H1 (cell line): ENCODE results near the gene ASTN1. TPM values are rescaled to one million over a fixed set of nuclear protein-coding genes. Genes with fewer than 3 reads are reported as not detected.

Source experiments
- BRCA1 ChIP-seq: IDR thresholded peaks from 2 replicates; pipeline ENCODE4 v1.6.1; 2012; ENCODE audit warnings: low read depth, low read length, improper control_type of control experiment
- CHD1 ChIP-seq: IDR thresholded peaks from 2 replicates; pipeline ENCODE4 v1.6.1; 2012; ENCODE audit warnings: low read depth, low read length, improper control_type of control experiment
- CTBP2 ChIP-seq: IDR thresholded peaks from 2 replicates; pipeline ENCODE4 v1.7.0; 2011; ENCODE audit warnings: borderline replicate concordance, mild to moderate bottlenecking, moderate library complexity, mixed read lengths, low read length; ENCODE audit not compliant: insufficient read depth, insufficient read length
- CTCF ChIP-seq, 3 experiments: IDR thresholded peaks; 1 replicate in 2 of 3; 2 replicates in 1 of 3; pipeline versions ENCODE4 v1.5.1 to v1.6.1; 2011; ENCODE audit warnings: low read length in 3 of 3, mild to moderate bottlenecking in 3 of 3, inconsistent platforms in 2 of 3, low read depth in 1 of 3, moderate library complexity in 1 of 3; ENCODE audit not compliant: insufficient read depth in 1 of 3; ENCODE audit errors: control extremely low read depth in 1 of 3
- FOSL1 ChIP-seq: IDR thresholded peaks from 2 replicates; pipeline ENCODE4 v1.6.1; 2011; ENCODE audit warnings: mild to moderate bottlenecking, low read depth, low read length, moderate library complexity; ENCODE audit not compliant: insufficient read depth
- GTF2F1 ChIP-seq: IDR thresholded peaks from 2 replicates; pipeline ENCODE4 v1.6.1; 2012; ENCODE audit warnings: low read depth, low read length, improper control_type of control experiment, borderline replicate concordance
- NANOG ChIP-seq: IDR thresholded peaks from 2 replicates; pipeline ENCODE4 v1.6.1; 2011; ENCODE audit warnings: low read length, low read depth, mild to moderate bottlenecking, inconsistent platforms; ENCODE audit not compliant: insufficient read depth, poor library complexity, severe bottlenecking
- RXRA ChIP-seq: IDR thresholded peaks from 2 replicates; pipeline ENCODE4 v1.6.1; 2011; ENCODE audit warnings: low read depth, mild to moderate bottlenecking, low read length, moderate library complexity; ENCODE audit not compliant: insufficient read depth
- polyA plus RNA-seq, 7 experiments: library from polyadenylated mRNA; depleted of rRNA in 3 of 7; stranded (reverse) in 5 of 7; unstranded in 2 of 7; fragments of >200 nt in 5 of 7; fragments of 200-250 nt in 2 of 7; gene quantifications; 1 replicate in 5 of 7; 2 replicates in 1 of 7; 4 replicates in 1 of 7; pipeline versions ENCODE4 v1.2.1 to v1.2.3, GENCODE V29; 2011 to 2013; ENCODE audit warnings: missing spikeins in 2 of 7, mixed read lengths in 2 of 7
- total RNA-seq: library from RNA; stranded (reverse); fragmentation: NEBNext Ultra II Directional; extraction: Animal tissue kit (Norgen Biotek cat#: 25700); gene quantifications from 2 replicates; pipeline ENCODE4 v1.2.1, GENCODE V29; 2021
- TF ChIP-seq, protein P1 (sequence below): fragments of 300-600 bp; sonication (generic); IDR thresholded peaks from 2 replicates; pipeline ENCODE4 v1.7.1; 2012; ENCODE audit warnings: low read length, moderate library complexity, mild to moderate bottlenecking, inconsistent platforms; ENCODE audit not compliant: insufficient replicate concordance

ASTN1 gene
- total and polyA plus RNA-seq, 2 of the 8 experiments (the other 6 are each of a cell fraction or from before 2014, with no cell fraction given), result 2.9 to 4.1 TPM

- TF ChIP-seq, protein P1, sequence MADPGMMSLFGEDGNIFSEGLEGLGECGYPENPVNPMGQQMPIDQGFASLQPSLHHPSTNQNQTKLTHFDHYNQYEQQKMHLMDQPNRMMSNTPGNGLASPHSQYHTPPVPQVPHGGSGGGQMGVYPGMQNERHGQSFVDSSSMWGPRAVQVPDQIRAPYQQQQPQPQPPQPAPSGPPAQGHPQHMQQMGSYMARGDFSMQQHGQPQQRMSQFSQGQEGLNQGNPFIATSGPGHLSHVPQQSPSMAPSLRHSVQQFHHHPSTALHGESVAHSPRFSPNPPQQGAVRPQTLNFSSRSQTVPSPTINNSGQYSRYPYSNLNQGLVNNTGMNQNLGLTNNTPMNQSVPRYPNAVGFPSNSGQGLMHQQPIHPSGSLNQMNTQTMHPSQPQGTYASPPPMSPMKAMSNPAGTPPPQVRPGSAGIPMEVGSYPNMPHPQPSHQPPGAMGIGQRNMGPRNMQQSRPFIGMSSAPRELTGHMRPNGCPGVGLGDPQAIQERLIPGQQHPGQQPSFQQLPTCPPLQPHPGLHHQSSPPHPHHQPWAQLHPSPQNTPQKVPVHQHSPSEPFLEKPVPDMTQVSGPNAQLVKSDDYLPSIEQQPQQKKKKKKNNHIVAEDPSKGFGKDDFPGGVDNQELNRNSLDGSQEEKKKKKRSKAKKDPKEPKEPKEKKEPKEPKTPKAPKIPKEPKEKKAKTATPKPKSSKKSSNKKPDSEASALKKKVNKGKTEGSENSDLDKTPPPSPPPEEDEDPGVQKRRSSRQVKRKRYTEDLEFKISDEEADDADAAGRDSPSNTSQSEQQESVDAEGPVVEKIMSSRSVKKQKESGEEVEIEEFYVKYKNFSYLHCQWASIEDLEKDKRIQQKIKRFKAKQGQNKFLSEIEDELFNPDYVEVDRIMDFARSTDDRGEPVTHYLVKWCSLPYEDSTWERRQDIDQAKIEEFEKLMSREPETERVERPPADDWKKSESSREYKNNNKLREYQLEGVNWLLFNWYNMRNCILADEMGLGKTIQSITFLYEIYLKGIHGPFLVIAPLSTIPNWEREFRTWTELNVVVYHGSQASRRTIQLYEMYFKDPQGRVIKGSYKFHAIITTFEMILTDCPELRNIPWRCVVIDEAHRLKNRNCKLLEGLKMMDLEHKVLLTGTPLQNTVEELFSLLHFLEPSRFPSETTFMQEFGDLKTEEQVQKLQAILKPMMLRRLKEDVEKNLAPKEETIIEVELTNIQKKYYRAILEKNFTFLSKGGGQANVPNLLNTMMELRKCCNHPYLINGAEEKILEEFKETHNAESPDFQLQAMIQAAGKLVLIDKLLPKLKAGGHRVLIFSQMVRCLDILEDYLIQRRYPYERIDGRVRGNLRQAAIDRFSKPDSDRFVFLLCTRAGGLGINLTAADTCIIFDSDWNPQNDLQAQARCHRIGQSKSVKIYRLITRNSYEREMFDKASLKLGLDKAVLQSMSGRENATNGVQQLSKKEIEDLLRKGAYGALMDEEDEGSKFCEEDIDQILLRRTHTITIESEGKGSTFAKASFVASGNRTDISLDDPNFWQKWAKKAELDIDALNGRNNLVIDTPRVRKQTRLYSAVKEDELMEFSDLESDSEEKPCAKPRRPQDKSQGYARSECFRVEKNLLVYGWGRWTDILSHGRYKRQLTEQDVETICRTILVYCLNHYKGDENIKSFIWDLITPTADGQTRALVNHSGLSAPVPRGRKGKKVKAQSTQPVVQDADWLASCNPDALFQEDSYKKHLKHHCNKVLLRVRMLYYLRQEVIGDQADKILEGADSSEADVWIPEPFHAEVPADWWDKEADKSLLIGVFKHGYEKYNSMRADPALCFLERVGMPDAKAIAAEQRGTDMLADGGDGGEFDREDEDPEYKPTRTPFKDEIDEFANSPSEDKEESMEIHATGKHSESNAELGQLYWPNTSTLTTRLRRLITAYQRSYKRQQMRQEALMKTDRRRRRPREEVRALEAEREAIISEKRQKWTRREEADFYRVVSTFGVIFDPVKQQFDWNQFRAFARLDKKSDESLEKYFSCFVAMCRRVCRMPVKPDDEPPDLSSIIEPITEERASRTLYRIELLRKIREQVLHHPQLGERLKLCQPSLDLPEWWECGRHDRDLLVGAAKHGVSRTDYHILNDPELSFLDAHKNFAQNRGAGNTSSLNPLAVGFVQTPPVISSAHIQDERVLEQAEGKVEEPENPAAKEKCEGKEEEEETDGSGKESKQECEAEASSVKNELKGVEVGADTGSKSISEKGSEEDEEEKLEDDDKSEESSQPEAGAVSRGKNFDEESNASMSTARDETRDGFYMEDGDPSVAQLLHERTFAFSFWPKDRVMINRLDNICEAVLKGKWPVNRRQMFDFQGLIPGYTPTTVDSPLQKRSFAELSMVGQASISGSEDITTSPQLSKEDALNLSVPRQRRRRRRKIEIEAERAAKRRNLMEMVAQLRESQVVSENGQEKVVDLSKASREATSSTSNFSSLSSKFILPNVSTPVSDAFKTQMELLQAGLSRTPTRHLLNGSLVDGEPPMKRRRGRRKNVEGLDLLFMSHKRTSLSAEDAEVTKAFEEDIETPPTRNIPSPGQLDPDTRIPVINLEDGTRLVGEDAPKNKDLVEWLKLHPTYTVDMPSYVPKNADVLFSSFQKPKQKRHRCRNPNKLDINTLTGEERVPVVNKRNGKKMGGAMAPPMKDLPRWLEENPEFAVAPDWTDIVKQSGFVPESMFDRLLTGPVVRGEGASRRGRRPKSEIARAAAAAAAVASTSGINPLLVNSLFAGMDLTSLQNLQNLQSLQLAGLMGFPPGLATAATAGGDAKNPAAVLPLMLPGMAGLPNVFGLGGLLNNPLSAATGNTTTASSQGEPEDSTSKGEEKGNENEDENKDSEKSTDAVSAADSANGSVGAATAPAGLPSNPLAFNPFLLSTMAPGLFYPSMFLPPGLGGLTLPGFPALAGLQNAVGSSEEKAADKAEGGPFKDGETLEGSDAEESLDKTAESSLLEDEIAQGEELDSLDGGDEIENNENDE, result no peak
- TF ChIP-seq BRCA1 (no peak), CHD1 (no peak), RXRA (no peak), NANOG (no peak), CTBP2 (no peak), FOSL1 (no peak), GTF2F1 (no peak), CTCF (IDR thresholded peaks at IDR 0.05; ENCODE audit: control extremely low read depth in 1 of 3, insufficient read depth in 1 of 3, low read depth in 1 of 3, low read length in 3 of 3) (no peak)
Measured at GRCh38 chr1:176976225-176976624, 188.3 kb downstream of the ASTN1 start (continued).
